ENCODE measurements around the gene SIGLEC10. TPM values are rescaled to one million over a fixed set of nuclear protein-coding genes. Genes with fewer than 3 reads are reported as not detected.

The SIGLEC10 gene
- total and polyA plus RNA-seq, 2 experiments from 2014 or later, result 0.47 TPM; not detected in 1

- TF ChIP-seq REST (IDR thresholded peaks at IDR 0.05; ENCODE audit: unreplicated experiment) (no peak), ZNF462 (CRISPR knock-in tag; IDR thresholded peaks at IDR 0.05) (no peak)
Measured at GRCh38 chr19:51433043-51433442, 15.6 kb upstream of the SIGLEC10 start (continued).

GRCh38 chr19:51431124-51431523 lies 13.7 kb upstream of the SIGLEC10 start:
- H3K4me1 ChIP-seq (ENCODE audit: insufficient read depth), result no peaks in the 10 kb centered on the region
- H3K9me2 ChIP-seq (ENCODE audit: insufficient read depth), result no peaks in the 10 kb centered on the region; the same call in 1 of the 2 replicates
- no peaks in the 10 kb centered on the region for H3K27me3 ChIP-seq (ENCODE audit: insufficient read depth)
- Mint-ChIP-seq H3K27ac (no peak overlapping the region), H3K27me3 (ENCODE audit: insufficient read depth, low read depth, poor library complexity) (peaks cover 4% of the 10 kb centered on the region), H3K4me3 (no peak overlapping the region), H3K4me1 (no peaks in the 10 kb centered on the region), H3K36me3 (ENCODE audit: low read depth) (no peaks in the 10 kb centered on the region; the same call in 2 of the 3 replicates), H3K9me3 (peaks cover 24% of the 10 kb centered on the region; the same call in 2 of the 3 replicates)
- H3K27ac ChIP-seq (ENCODE audit: low read depth), result no peak overlapping the region
- H3F3A ChIP-seq (replicated peaks; ENCODE audit: low read depth), result no peaks in the 10 kb centered on the region
- H3K79me2 ChIP-seq (replicated peaks; ENCODE audit: insufficient read depth), result no peaks in the 10 kb centered on the region
- ATAC-seq (no peak), DNase-seq (ENCODE audit: low spot score) (no peak)
- H2AFZ ChIP-seq, result no peak overlapping the region
- H4K20me1 ChIP-seq (replicated peaks; ENCODE audit: insufficient read depth), result no peaks in the 10 kb centered on the region
- H3K4me3 ChIP-seq, result no peak overlapping the region
- H3K4me2 ChIP-seq, result no peak overlapping the region
- no peaks in the 10 kb centered on the region for H3K36me3 ChIP-seq (ENCODE audit: insufficient read depth)
- no peak for TF ChIP-seq STAT1 (IDR thresholded peaks at IDR 0.05; ENCODE audit: unreplicated experiment)
- no peak for TF ChIP-seq REST (IDR thresholded peaks at IDR 0.05; ENCODE audit: unreplicated experiment)
- no peak for TF ChIP-seq CREB1 (CRISPR knock-in tag; IDR thresholded peaks at IDR 0.05; ENCODE audit: low read depth)
- TF ChIP-seq ZNF114 (CRISPR knock-in tag; IDR thresholded peaks at IDR 0.05), result no peak
- TF ChIP-seq ETS1 (IDR thresholded peaks at IDR 0.05), result no peak
